ENCODE results near the gene ZNF700.
"Not testable (repeated sequence)": the region's sequence is repeated elsewhere in the genome, so short reads cannot be mapped to it uniquely, and the experiment has no call there.

ZNF700 gene

DNA sequence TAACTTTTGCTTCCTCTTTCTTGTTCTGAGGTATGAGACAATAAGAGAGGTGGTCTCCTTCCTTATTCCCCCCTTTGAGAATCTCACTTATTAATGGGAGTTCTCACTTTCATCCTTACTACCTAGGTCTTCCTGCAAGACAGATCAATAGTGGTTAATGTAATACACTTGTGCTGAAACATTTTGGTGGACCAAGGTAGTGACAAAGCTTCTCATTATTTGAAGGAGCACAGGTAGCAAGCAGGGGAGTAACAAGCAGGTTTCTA, 17.9 kb downstream of the ZNF700 start:
- Histone ChIP-seq H3K79me2 (ENCODE audit: control insufficient read depth, low read length) (peaks cover 65% of the 10 kb centered on the region), H3K4me3 (ENCODE audit: low read length) (no peak overlapping the region), H3K4me1 (ENCODE audit: control insufficient read depth, low read length) (no peaks in the 10 kb centered on the region), H3K9me3 (ENCODE audit: control insufficient read depth, insufficient read depth, low read length) (peaks cover 64% of the 10 kb centered on the region), H4K20me1 (ENCODE audit: control insufficient read depth, insufficient read depth, low read depth, low read length) (no peaks in the 10 kb centered on the region), H3K4me2 (ENCODE audit: low read length) (no peak overlapping the region), H3K27me3 (ENCODE audit: control insufficient read depth, low read length) (no peaks in the 10 kb centered on the region), H3K9me2 (replicated peaks; ENCODE audit: control insufficient read depth, low read length) (no peaks in the 10 kb centered on the region), H3K36me3 (ENCODE audit: control insufficient read depth, low read length) (peaks cover 70% of the 10 kb centered on the region), H3F3A (ENCODE audit: control insufficient read depth, insufficient read depth) (peaks cover 3% of the 10 kb centered on the region; the same call in 1 of the 2 replicates), H3K27ac (ENCODE audit: low read depth, low read length) (no peak overlapping the region)
- no peak for TF ChIP-seq EZH2phosphoT487 (IDR thresholded peaks at IDR 0.05; ENCODE audit: borderline replicate concordance, low read length)
- TF ChIP-seq, protein P1, sequence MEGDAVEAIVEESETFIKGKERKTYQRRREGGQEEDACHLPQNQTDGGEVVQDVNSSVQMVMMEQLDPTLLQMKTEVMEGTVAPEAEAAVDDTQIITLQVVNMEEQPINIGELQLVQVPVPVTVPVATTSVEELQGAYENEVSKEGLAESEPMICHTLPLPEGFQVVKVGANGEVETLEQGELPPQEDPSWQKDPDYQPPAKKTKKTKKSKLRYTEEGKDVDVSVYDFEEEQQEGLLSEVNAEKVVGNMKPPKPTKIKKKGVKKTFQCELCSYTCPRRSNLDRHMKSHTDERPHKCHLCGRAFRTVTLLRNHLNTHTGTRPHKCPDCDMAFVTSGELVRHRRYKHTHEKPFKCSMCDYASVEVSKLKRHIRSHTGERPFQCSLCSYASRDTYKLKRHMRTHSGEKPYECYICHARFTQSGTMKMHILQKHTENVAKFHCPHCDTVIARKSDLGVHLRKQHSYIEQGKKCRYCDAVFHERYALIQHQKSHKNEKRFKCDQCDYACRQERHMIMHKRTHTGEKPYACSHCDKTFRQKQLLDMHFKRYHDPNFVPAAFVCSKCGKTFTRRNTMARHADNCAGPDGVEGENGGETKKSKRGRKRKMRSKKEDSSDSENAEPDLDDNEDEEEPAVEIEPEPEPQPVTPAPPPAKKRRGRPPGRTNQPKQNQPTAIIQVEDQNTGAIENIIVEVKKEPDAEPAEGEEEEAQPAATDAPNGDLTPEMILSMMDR (IDR thresholded peaks at IDR 0.05; ENCODE audit: low read depth, low read length, poor library complexity, severe bottlenecking) = no peak

DNA sequence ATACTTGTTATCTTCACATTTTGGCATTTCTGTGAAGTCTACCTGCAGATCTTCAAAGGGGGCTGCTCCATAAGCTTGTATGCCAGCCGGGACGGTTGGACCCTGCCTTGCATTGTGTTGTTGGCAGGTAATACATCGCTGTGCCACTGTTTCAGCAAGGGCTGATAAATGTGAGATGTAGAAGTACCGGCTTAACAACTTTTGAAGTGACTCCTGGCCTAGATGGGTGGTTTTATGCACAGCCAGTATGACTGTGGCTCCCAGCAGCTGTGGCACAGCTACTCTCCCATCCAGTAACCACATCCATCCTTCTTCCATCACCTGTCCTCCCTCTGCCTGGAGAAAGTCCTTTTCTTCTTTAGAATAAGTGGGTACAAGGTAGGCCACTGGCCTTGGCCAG, 19.7 kb downstream of the ZNF700 start:
- H3K9me3 ChIP-seq (ENCODE audit: control insufficient read depth, insufficient read depth, low read length) = peaks cover 78% of the 10 kb centered on the region
- no peaks in the 10 kb centered on the region for H3K9me2 ChIP-seq (replicated peaks; ENCODE audit: control insufficient read depth, low read length)
- no peak overlapping the region for H3K4me2 ChIP-seq (ENCODE audit: low read length)
- no peaks in the 10 kb centered on the region for H3K27me3 ChIP-seq (ENCODE audit: control insufficient read depth, low read length)
- H4K20me1 ChIP-seq (ENCODE audit: control insufficient read depth, insufficient read depth, low read depth, low read length) = no peaks in the 10 kb centered on the region
- H3K4me3 ChIP-seq (ENCODE audit: low read length) = no peak overlapping the region
- H3K79me2 ChIP-seq (ENCODE audit: control insufficient read depth, low read length) = peaks cover 54% of the 10 kb centered on the region
- peaks cover 7% of the 10 kb centered on the region; the same call in 1 of the 2 replicates for H3F3A ChIP-seq (ENCODE audit: control insufficient read depth, insufficient read depth)
- H3K4me1 ChIP-seq (ENCODE audit: control insufficient read depth, low read length) = no peaks in the 10 kb centered on the region
- TF ChIP-seq, protein P1 (IDR thresholded peaks at IDR 0.05; ENCODE audit: low read depth, low read length, poor library complexity, severe bottlenecking) = no peak
- TF ChIP-seq EZH2phosphoT487 (IDR thresholded peaks at IDR 0.05; ENCODE audit: borderline replicate concordance, low read length) = no peak
- peaks cover 85% of the 10 kb centered on the region for H3K36me3 ChIP-seq (ENCODE audit: control insufficient read depth, low read length)
- H3K27ac ChIP-seq (ENCODE audit: low read depth, low read length) = no peak overlapping the region

DNA sequence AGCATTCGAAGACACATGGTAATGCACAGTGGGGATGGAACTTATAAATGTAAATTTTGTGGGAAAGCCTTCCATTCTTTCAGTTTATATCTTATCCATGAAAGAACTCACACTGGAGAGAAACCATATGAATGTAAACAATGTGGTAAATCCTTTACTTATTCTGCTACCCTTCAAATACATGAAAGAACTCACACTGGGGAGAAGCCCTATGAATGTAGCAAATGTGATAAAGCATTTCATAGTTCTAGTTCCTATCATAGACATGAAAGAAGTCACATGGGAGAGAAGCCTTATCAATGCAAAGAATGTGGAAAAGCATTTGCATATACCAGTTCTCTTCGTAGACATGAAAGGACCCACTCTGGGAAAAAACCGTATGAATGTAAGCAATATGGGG, 23.7 kb downstream of the ZNF700 start:
- peaks cover 7% of the 10 kb centered on the region; the same call in 1 of the 2 replicates for H3F3A ChIP-seq (ENCODE audit: control insufficient read depth, insufficient read depth)
- H3K4me3 ChIP-seq (ENCODE audit: low read length) = no peak overlapping the region
- H3K9me2 ChIP-seq (replicated peaks; ENCODE audit: control insufficient read depth, low read length) = no peaks in the 10 kb centered on the region
- peaks cover 28% of the 10 kb centered on the region for H3K79me2 ChIP-seq (ENCODE audit: control insufficient read depth, low read length)
- no peaks in the 10 kb centered on the region for H3K4me1 ChIP-seq (ENCODE audit: control insufficient read depth, low read length)
- no peaks in the 10 kb centered on the region for H3K27me3 ChIP-seq (ENCODE audit: control insufficient read depth, low read length)
- no peak overlapping the region for H3K27ac ChIP-seq (ENCODE audit: low read depth, low read length)
- no peak overlapping the region for H3K4me2 ChIP-seq (ENCODE audit: low read length)
- peaks cover 89% of the 10 kb centered on the region for H3K9me3 ChIP-seq (ENCODE audit: control insufficient read depth, insufficient read depth, low read length)
- H4K20me1 ChIP-seq (ENCODE audit: control insufficient read depth, insufficient read depth, low read depth, low read length) = no peaks in the 10 kb centered on the region
- TF ChIP-seq EZH2phosphoT487 (IDR thresholded peaks at IDR 0.05; ENCODE audit: borderline replicate concordance, low read length) = no peak
- TF ChIP-seq, protein P1 (IDR thresholded peaks at IDR 0.05; ENCODE audit: low read depth, low read length, poor library complexity, severe bottlenecking) = no peak
- H3K36me3 ChIP-seq (ENCODE audit: control insufficient read depth, low read length) = peaks cover 98% of the 10 kb centered on the region

DNA sequence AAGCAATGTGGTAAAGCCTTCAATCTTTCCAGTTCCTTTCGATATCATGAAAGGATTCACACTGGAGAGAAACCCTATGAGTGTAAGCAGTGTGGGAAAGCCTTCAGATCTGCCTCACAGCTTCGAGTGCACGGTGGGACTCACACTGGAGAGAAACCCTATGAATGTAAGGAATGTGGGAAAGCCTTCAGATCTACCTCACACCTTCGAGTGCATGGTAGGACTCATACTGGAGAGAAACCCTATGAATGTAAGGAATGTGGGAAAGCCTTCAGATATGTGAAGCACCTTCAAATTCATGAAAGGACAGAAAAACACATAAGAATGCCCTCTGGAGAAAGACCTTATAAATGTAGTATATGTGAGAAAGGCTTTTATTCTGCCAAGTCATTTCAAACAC, 24.3 kb downstream of the ZNF700 start:
- Histone ChIP-seq H3K27me3 (ENCODE audit: control insufficient read depth, low read length) (no peaks in the 10 kb centered on the region), H4K20me1 (ENCODE audit: control insufficient read depth, insufficient read depth, low read depth, low read length) (no peaks in the 10 kb centered on the region), H3K9me3 (ENCODE audit: control insufficient read depth, insufficient read depth, low read length) (peaks cover 84% of the 10 kb centered on the region), H3K79me2 (ENCODE audit: control insufficient read depth, low read length) (peaks cover 22% of the 10 kb centered on the region), H3K4me3 (ENCODE audit: low read length) (no peak overlapping the region), H3K4me1 (ENCODE audit: control insufficient read depth, low read length) (no peaks in the 10 kb centered on the region), H3F3A (ENCODE audit: control insufficient read depth, insufficient read depth) (peaks cover 7% of the 10 kb centered on the region; the same call in 1 of the 2 replicates), H3K9me2 (replicated peaks; ENCODE audit: control insufficient read depth, low read length) (no peaks in the 10 kb centered on the region), H3K27ac (ENCODE audit: low read depth, low read length) (no peak overlapping the region), H3K4me2 (ENCODE audit: low read length) (no peak overlapping the region), H3K36me3 (ENCODE audit: control insufficient read depth, low read length) (peaks cover 95% of the 10 kb centered on the region)
- TF ChIP-seq, protein P1 (IDR thresholded peaks at IDR 0.05; ENCODE audit: low read depth, low read length, poor library complexity, severe bottlenecking) = no peak
- no peak for TF ChIP-seq EZH2phosphoT487 (IDR thresholded peaks at IDR 0.05; ENCODE audit: borderline replicate concordance, low read length)

DNA sequence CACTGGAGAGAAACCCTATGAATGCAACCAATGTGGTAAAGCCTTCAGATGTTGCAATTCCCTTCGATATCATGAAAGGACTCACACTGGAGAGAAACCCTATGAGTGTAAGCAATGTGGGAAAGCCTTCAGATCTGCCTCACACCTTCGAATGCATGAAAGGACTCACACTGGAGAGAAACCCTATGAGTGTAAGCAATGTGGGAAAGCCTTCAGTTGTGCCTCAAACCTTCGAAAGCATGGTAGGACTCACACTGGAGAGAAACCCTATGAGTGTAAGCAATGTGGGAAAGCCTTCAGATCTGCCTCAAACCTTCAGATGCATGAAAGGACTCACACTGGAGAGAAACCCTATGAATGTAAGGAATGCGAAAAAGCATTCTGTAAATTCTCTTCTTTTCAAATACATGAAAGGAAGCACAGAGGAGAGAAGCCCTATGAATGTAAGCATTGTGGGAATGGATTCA, 24.7 kb downstream of the ZNF700 start:
- Histone ChIP-seq H3K79me2 (ENCODE audit: control insufficient read depth, low read length) (peaks cover 18% of the 10 kb centered on the region), H3K36me3 (ENCODE audit: control insufficient read depth, low read length) (peaks cover 90% of the 10 kb centered on the region), H3K9me3 (ENCODE audit: control insufficient read depth, insufficient read depth, low read length) (peaks cover 79% of the 10 kb centered on the region)
- not testable (repeated sequence) for H3K4me3 ChIP-seq (ENCODE audit: low read length); H3K4me1 ChIP-seq (ENCODE audit: control insufficient read depth, low read length); H3K4me2 ChIP-seq (ENCODE audit: low read length); H3K27ac ChIP-seq (ENCODE audit: low read depth, low read length); H3K27me3 ChIP-seq (ENCODE audit: control insufficient read depth, low read length); H3K9me2 ChIP-seq (replicated peaks; ENCODE audit: control insufficient read depth, low read length); H4K20me1 ChIP-seq (ENCODE audit: control insufficient read depth, insufficient read depth, low read depth, low read length); H3F3A ChIP-seq (ENCODE audit: control insufficient read depth, insufficient read depth)
